HTERT RPE-1 (cell line): ENCODE results near the gene KRI1.

Source experiments
- in situ Hi-C: fragments of 300-500 bp; cut with MboI; formaldehyde crosslinking; loops from 4 replicates; pipeline ENCODE4 v1.14.3; 2020; ENCODE audit warnings: low sequenced_read_pairs

KRI1 gene

GRCh38 chr19:10565567-10566407, at the start of gene KRI1:
TSS of gene KRI1 (minus strand) at chr19:10566010. CDS start at chr19:10565999, 11 bp downstream.
- in situ Hi-C loops = no loop called here

GRCh38 chr19:10612499-10613119, 46.8 kb upstream of the KRI1 start:
- in situ Hi-C loops = no loop called here

- in situ Hi-C loops = no loop called here
These were observed 46.1 kb upstream of the KRI1 start for GRCh38 chr19:10611907-10612306.

GRCh38 chr19:10604460-10604980, 38.7 kb upstream of the KRI1 start:
- in situ Hi-C loops = no loop called here

- in situ Hi-C loops = no loop called here
These were observed 38.2 kb upstream of the KRI1 start for GRCh38 chr19:10603873-10604459.

- in situ Hi-C loops = no loop called here
These were observed 37.5 kb upstream of the KRI1 start for GRCh38 chr19:10603084-10603872.

GRCh38 chr19:10602330-10603083, 36.7 kb upstream of the KRI1 start:
- in situ Hi-C loops = no loop called here

- in situ Hi-C loops = no loop called here
These were observed 36.2 kb upstream of the KRI1 start for GRCh38 chr19:10601999-10602329.

GRCh38 chr19:10600149-10600548, 34.3 kb upstream of the KRI1 start:
- in situ Hi-C loops = no loop called here

- in situ Hi-C loops = no loop called here
These were observed 28.2 kb upstream of the KRI1 start for GRCh38 chr19:10593820-10594637.

- in situ Hi-C loops = no loop called here
These were observed 27.3 kb upstream of the KRI1 start for GRCh38 chr19:10593148-10593547.

- in situ Hi-C loops = no loop called here
These were observed 22.0 kb upstream of the KRI1 start for GRCh38 chr19:10587839-10588150.

GRCh38 chr19:10587022-10587838, 21.4 kb upstream of the KRI1 start, which contains the start of gene AP1M2:
TSS of gene AP1M2 (minus strand) at chr19:10587312. CDS start at chr19:10587231, 81 bp downstream.
- in situ Hi-C loops = no loop called here

GRCh38 chr19:10586396-10586795, 20.6 kb upstream of the KRI1 start:
- in situ Hi-C loops = no loop called here

GRCh38 chr19:10583036-10583776, 17.4 kb upstream of the KRI1 start:
- in situ Hi-C loops = no loop called here

GRCh38 chr19:10582091-10582490, 16.3 kb upstream of the KRI1 start:
- in situ Hi-C loops = no loop called here

GRCh38 chr19:10580979-10581631, 15.3 kb upstream of the KRI1 start:
- in situ Hi-C loops = no loop called here

- in situ Hi-C loops = no loop called here
These were observed 12.1 kb upstream of the KRI1 start for GRCh38 chr19:10577951-10578350.
